Erythroblast (primary cell): ENCODE data around the gene ITPRIP.

Source experiments
- GATA1 ChIP-seq: IDR thresholded peaks from 2 replicates; pipeline ENCODE4 v1.6.1; 2011; ENCODE audit warnings: low read depth, mild to moderate bottlenecking, control low read depth, low read length, moderate library complexity
- POLR2A ChIP-seq: IDR thresholded peaks from 2 replicates; pipeline ENCODE4 v1.6.1; 2011; ENCODE audit warnings: mild to moderate bottlenecking, low read length

DNA sequence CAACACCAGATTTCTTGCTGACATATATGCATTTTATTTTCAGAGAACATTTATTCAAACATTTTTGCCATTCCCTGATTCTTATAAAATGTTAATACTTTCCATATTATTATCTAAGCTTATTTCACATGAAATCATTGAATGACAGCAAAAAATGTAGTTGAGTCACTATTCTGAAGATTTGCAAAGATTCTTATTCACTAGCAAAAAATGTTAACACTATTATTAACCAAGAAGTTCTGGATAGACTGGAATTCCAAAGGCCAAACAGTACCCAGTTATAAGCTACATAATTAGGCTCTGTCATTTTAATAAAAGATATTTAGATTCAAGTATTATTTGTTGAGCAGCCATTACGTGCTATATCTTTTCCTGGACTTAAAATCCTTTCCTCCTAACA lies 65.0 kb downstream of the ITPRIP start:
- TF ChIP-seq POLR2A, result no peak
- TF ChIP-seq GATA1, result no peak
